HL-60 (cell line): Measurements from ENCODE around the gene R3HDM2.
"Not testable (repeated sequence)": the region's sequence is repeated elsewhere in the genome, so short reads cannot be mapped to it uniquely, and the experiment has no call there.

ENCODE experiments used
- DNase-seq, 2 experiments: peaks; one replicate each; pipeline ENCODE4 v3.0.0-alpha.2; 2010 to 2020; ENCODE audit warnings: low read depth in 1 of 2, low spot score in 1 of 2
- H3K27ac ChIP-seq: fragments of 250-450 bp; sonication (Bioruptor Pico); replicated peaks from 2 replicates; pipeline ENCODE4 v1.5.1; 2020; ENCODE audit warnings: mild to moderate bottlenecking, moderate library complexity
- H3K27me3 ChIP-seq: fragments of 250-450 bp; sonication (Bioruptor Pico); 2 replicates; pipeline ENCODE4 v1.5.1; 2021; ENCODE audit warnings: mild to moderate bottlenecking, moderate library complexity; ENCODE audit not compliant: insufficient read depth, poor library complexity, severe bottlenecking
- H3K4me3 ChIP-seq: replicated peaks from 2 replicates; pipeline ENCODE4 v1.5.1; 2011; ENCODE audit warnings: mild to moderate bottlenecking, control low read depth, low read length; ENCODE audit not compliant: insufficient read depth
- GABPA ChIP-seq: IDR thresholded peaks from 2 replicates; pipeline ENCODE4 v1.6.1; 2012; ENCODE audit warnings: low read depth
- POLR2AphosphoS5 ChIP-seq: IDR thresholded peaks from 2 replicates; pipeline ENCODE4 v1.6.1; 2012; ENCODE audit warnings: low read depth
- SPI1 ChIP-seq: IDR thresholded peaks from 2 replicates; pipeline ENCODE4 v1.6.1; 2012; ENCODE audit warnings: low read depth, mild to moderate bottlenecking, borderline replicate concordance
- TF ChIP-seq, protein P1 (sequence below): IDR thresholded peaks from one replicate; pipeline ENCODE4 v1.5.1; 2011; ENCODE audit warnings: low read length, control low read depth, inconsistent platforms; ENCODE audit not compliant: insufficient read depth
- TF ChIP-seq, protein P2 (sequence below): IDR thresholded peaks from 2 replicates; pipeline ENCODE4 v1.6.1; 2012; ENCODE audit warnings: low read depth; ENCODE audit not compliant: insufficient replicate concordance

R3HDM2 gene

DNA sequence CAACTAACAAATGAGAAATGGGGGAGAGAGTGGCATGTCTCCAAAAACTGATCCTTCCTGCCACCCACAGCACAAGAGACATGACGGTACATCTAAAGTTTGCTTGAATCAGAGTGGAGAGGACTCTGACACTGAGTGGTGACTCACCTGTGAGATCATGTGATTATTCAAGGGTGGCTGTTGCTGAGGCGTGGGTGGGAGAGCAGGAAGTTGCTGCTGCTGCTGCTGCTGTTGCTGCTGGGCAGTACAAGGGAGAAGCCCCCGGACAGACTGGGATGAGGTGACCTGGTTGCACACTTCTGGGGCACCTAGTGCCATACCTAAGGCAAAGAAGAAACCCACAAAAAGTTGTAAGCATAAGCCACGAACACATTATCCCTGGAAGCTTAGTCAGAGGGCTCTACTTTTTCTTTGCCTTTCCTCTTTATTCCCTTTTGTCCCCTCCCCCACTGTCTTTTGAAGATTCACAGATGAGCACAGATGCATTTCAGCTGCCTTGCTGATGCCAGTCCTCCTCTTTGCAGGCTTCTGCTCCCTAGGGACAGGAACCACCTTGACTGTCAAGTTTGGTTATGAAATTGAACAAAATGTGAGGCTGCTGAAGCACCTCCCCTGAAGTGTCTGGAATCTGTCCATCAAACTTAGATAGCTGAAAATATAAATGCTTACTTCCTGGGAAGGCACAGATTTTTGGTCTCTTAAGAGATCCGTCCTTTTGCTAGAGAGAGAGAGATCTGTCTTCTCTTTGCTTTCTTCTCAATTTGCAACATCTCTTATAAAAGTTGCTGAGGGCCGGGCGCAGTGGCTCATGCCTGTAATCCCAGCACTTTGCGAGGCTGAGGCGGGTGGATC is 150.4 kb downstream of the R3HDM2 start:
- Histone ChIP-seq H3K4me3 (no peak overlapping the region), H3K27ac (no peak overlapping the region), H3K27me3 (no peaks in the 10 kb centered on the region)
- peak; percentile 11 to 59 for DNase-seq
- TF ChIP-seq GABPA (no peak), POLR2AphosphoS5 (no peak), SPI1 (no peak)
- TF ChIP-seq, protein P1, sequence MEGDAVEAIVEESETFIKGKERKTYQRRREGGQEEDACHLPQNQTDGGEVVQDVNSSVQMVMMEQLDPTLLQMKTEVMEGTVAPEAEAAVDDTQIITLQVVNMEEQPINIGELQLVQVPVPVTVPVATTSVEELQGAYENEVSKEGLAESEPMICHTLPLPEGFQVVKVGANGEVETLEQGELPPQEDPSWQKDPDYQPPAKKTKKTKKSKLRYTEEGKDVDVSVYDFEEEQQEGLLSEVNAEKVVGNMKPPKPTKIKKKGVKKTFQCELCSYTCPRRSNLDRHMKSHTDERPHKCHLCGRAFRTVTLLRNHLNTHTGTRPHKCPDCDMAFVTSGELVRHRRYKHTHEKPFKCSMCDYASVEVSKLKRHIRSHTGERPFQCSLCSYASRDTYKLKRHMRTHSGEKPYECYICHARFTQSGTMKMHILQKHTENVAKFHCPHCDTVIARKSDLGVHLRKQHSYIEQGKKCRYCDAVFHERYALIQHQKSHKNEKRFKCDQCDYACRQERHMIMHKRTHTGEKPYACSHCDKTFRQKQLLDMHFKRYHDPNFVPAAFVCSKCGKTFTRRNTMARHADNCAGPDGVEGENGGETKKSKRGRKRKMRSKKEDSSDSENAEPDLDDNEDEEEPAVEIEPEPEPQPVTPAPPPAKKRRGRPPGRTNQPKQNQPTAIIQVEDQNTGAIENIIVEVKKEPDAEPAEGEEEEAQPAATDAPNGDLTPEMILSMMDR, result no peak

DNA sequence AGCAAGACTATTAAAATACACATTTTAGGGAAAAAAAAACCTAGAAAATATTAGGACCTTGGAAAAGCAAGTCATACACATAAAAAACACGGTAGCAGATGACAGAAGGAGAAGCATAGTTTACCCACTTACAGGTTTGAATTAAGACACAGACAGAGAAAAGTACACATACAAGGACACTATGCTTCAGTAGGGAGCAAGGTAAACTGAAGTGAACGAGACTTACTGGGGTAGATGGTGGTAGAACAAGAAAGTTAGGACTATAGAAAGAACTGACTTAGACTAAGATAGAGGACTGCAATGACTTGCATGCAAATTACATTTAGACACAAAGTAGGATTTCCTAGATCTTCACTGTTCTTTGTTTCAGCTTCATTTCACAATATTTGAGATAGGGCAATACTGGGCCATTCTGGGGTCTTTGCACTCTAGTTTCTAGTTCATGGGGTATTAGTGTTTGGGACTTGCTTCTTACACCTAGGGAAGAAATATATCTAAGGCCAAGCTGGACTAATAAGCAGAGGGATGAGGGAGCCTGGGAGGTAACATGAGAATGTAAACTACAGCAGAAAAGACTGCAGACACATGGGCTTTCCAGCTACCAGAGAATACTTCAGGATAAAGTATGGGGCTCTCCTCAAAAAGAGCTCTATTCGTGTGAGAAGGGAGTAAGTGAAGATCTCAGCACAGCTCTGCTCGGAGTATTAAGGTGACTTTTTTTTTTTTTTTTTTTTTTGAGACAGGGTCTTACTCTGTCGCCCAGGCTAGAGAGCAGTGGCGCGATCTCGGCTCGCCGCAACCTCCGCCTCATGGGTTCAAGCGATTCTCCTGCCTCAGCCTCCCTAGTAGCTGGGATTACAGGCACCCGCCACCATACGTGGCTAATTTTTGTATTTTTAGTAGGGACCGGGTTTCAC is 152.1 kb downstream of the R3HDM2 start:
- DNase-seq, result no peak
- Histone ChIP-seq H3K27ac (no peak overlapping the region), H3K27me3 (no peaks in the 10 kb centered on the region), H3K4me3 (no peak overlapping the region)
- TF ChIP-seq, protein P2, sequence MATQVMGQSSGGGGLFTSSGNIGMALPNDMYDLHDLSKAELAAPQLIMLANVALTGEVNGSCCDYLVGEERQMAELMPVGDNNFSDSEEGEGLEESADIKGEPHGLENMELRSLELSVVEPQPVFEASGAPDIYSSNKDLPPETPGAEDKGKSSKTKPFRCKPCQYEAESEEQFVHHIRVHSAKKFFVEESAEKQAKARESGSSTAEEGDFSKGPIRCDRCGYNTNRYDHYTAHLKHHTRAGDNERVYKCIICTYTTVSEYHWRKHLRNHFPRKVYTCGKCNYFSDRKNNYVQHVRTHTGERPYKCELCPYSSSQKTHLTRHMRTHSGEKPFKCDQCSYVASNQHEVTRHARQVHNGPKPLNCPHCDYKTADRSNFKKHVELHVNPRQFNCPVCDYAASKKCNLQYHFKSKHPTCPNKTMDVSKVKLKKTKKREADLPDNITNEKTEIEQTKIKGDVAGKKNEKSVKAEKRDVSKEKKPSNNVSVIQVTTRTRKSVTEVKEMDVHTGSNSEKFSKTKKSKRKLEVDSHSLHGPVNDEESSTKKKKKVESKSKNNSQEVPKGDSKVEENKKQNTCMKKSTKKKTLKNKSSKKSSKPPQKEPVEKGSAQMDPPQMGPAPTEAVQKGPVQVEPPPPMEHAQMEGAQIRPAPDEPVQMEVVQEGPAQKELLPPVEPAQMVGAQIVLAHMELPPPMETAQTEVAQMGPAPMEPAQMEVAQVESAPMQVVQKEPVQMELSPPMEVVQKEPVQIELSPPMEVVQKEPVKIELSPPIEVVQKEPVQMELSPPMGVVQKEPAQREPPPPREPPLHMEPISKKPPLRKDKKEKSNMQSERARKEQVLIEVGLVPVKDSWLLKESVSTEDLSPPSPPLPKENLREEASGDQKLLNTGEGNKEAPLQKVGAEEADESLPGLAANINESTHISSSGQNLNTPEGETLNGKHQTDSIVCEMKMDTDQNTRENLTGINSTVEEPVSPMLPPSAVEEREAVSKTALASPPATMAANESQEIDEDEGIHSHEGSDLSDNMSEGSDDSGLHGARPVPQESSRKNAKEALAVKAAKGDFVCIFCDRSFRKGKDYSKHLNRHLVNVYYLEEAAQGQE, result no peak
- TF ChIP-seq, protein P1, result no peak
- TF ChIP-seq SPI1 (no peak), GABPA (no peak), POLR2AphosphoS5 (no peak)

DNA sequence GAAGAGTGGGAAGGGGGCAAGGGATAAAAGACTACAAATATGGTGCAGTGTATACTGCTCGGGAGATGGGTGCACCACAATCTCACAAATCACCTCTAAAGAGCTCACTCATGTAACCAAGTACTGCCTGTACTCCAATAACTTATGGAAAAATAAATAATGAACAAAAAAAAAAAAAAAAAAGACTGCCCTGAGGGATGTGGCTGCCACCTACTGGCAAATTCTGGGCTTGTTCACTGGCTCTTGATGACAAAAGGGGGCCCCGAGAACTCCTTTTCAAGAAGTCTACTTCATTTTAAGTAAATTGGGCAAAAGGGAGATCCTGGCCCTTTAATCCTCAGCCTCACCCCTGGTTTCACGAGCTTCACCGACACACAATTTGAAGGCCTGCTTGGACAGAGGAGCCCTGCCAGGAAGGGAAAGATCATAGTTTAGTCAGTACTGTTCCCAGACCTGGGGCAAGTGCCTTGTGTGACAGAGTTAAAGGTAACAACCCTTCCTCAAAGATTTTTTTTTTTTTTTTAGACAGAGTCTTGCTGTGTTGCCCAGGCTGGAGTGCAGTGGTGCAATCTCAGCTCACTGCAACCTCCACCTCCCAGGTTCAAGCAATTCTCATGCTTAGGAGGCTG is 153.8 kb downstream of the R3HDM2 start:
- TF ChIP-seq POLR2AphosphoS5 (no peak), SPI1 (no peak), GABPA (no peak)
- TF ChIP-seq, protein P1, result no peak
- TF ChIP-seq, protein P2, result no peak

DNA sequence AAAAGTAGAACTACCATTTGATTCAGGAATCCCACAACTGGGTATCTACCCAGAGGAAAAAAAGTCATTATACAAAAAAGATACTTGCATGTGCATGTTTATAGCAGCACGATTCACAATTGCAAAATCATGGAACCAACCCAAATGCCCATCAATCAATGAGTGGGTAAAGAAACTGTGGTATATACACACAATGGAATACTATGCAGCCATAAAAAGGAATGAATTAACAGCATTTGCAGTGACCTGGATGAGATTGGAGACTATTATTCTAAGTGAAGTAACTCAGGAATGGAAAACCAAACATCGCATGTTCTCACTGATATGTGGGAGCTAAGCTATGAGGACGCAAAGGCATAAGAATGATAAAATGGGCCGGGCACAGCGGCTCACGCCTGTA is 154.6 kb downstream of the R3HDM2 start:
- not testable (repeated sequence) for H3K4me3 ChIP-seq, DNase-seq, H3K27me3 ChIP-seq, H3K27ac ChIP-seq

More for the DNA sequence above, 153.8 kb downstream of the R3HDM2 start:
- peak; percentile 10 to 21 for DNase-seq
- no peak overlapping the region for H3K27ac ChIP-seq
- no peak overlapping the region for H3K4me3 ChIP-seq
- no peaks in the 10 kb centered on the region for H3K27me3 ChIP-seq
